SK-N-SH (cell line): ENCODE measurements around the gene GRK1. TPM values are rescaled to one million over a fixed set of nuclear protein-coding genes. Genes with fewer than 3 reads are reported as not detected.

Experiments
- CTCF ChIA-PET: fragments of 300-600, 350-600 bp; formaldehyde crosslinking; extraction: SDS; loops from one replicate; lab custom pipeline; 2021; lab: Yijun Ruan, JAX
- POLR2A ChIA-PET: fragments of 350-600 bp; sonication (Branson Sonifier 250); formaldehyde crosslinking; extraction: SDS; loops from one replicate; lab custom pipeline; 2020; ENCODE audit warnings: antibody characterized with exemption, inconsistent platforms; lab: Yijun Ruan, JAX
- DNase-seq: peaks from one replicate; pipeline ENCODE4 v3.0.0; 2012
- H2AFZ ChIP-seq: fragments of 200-600 bp; sonication (generic); 2 replicates; pipeline ENCODE4 v1.8.1; 2016; ENCODE audit warnings: antibody characterized with exemption, mild to moderate bottlenecking, low read depth
- H3F3A ChIP-seq: fragments of 200-600 bp; sonication (generic); replicated peaks from 2 replicates; pipeline ENCODE3; 2016; ENCODE audit warnings: antibody characterized with exemption, mild to moderate bottlenecking; ENCODE audit not compliant: insufficient read depth
- H3K27ac ChIP-seq, 2 experiments: fragments of 200-500 bp in 1 of 2; fragments of 200-600 bp in 1 of 2; sonication (Bioruptor generic) in 1 of 2; sonication (generic), shearing (Covaris generic) in 1 of 2; 2 replicates each; pipeline versions ENCODE4 v1.5.1 to v1.6.1; 2014 to 2016; ENCODE audit warnings: low read depth in 2 of 2, inconsistent platforms in 1 of 2, low read length in 1 of 2, mild to moderate bottlenecking in 1 of 2, mixed read lengths in 1 of 2
- H3K27me3 ChIP-seq: fragments of 200-600 bp; sonication (generic), shearing (Covaris generic); 2 replicates; pipeline ENCODE4 v1.6.1; 2016; ENCODE audit warnings: mixed run types; ENCODE audit not compliant: insufficient read depth
- H3K36me3 ChIP-seq, 2 experiments: fragments of 200-500 bp in 1 of 2; fragments of 200-600 bp in 1 of 2; sonication (Bioruptor generic) in 1 of 2; sonication (generic) in 1 of 2; replicated peaks in 1 of 2; 2 replicates each; pipeline versions ENCODE3 to v1.5.1; 2014 to 2016; ENCODE audit warnings: low read length in 1 of 2, mild to moderate bottlenecking in 1 of 2; ENCODE audit not compliant: insufficient read depth in 2 of 2, control insufficient read depth in 1 of 2
- H3K4me1 ChIP-seq, 2 experiments: fragments of 200-500 bp in 1 of 2; fragments of 200-600 bp in 1 of 2; sonication (Bioruptor generic) in 1 of 2; sonication (generic), shearing (Covaris generic) in 1 of 2; 2 replicates each; pipeline versions ENCODE4 v1.5.1 to v1.6.1; 2014 to 2016; ENCODE audit warnings: low read depth in 1 of 2, low read length in 1 of 2, mixed run types in 1 of 2; ENCODE audit not compliant: insufficient read depth in 2 of 2, control insufficient read depth in 1 of 2
- H3K4me2 ChIP-seq: fragments of 200-600 bp; sonication (generic), shearing (Covaris generic); 2 replicates; pipeline ENCODE4 v1.6.1; 2017; ENCODE audit warnings: mixed run types
- H3K4me3 ChIP-seq, 2 experiments: fragments of 200-500 bp in 1 of 2; fragments of 200-600 bp in 1 of 2; sonication (Bioruptor generic) in 1 of 2; sonication (generic), shearing (Covaris generic) in 1 of 2; 2 replicates each; pipeline versions ENCODE4 v1.5.1 to v1.8.1; 2014 to 2016; ENCODE audit warnings: low read depth in 2 of 2, inconsistent platforms in 1 of 2, low read length in 1 of 2, mild to moderate bottlenecking in 1 of 2, mixed read lengths in 1 of 2, moderate library complexity in 1 of 2
- H3K79me2 ChIP-seq: fragments of 200-600 bp; sonication (generic); 2 replicates; pipeline ENCODE4 v1.8.1; 2017; ENCODE audit warnings: mild to moderate bottlenecking; ENCODE audit not compliant: insufficient read depth
- H3K9ac ChIP-seq: fragments of 200-600 bp; sonication (generic); 2 replicates; pipeline ENCODE4 v1.6.1; 2017; ENCODE audit warnings: mixed run types
- H3K9me2 ChIP-seq: fragments of 200-600 bp; sonication (generic); 2 replicates; pipeline ENCODE4 v1.6.1; 2017; ENCODE audit warnings: mixed run types
- H3K9me3 ChIP-seq: fragments of 200-600 bp; sonication (generic); 2 replicates; pipeline ENCODE4 v1.6.1; 2017; ENCODE audit warnings: mixed run types, mild to moderate bottlenecking, moderate library complexity
- H4K20me1 ChIP-seq: fragments of 200-600 bp; sonication (generic); 2 replicates; pipeline ENCODE4 v1.6.1; 2017; ENCODE audit warnings: mild to moderate bottlenecking, mixed run types; ENCODE audit not compliant: insufficient read depth
- ELF1 ChIP-seq: IDR thresholded peaks from 2 replicates; pipeline ENCODE4 v1.4.0; 2012
- IRF3 ChIP-seq: fragments of 150-350 bp; IDR thresholded peaks from 2 replicates; pipeline ENCODE4 v1.6.1; 2016; ENCODE audit warnings: mild to moderate bottlenecking, low read depth, low read length
- RAD21 ChIP-seq: IDR thresholded peaks from 2 replicates; pipeline ENCODE4 v1.6.1; 2012; ENCODE audit warnings: mild to moderate bottlenecking, low read length
- RXRA ChIP-seq: IDR thresholded peaks from 2 replicates; pipeline ENCODE4 v1.4.0; 2012; ENCODE audit warnings: low read depth, mild to moderate bottlenecking, borderline replicate concordance
- TAF1 ChIP-seq: IDR thresholded peaks from 2 replicates; pipeline ENCODE4 v1.6.1; 2012; ENCODE audit warnings: low read depth, mild to moderate bottlenecking, low read length, moderate library complexity, borderline replicate concordance
- TCF12 ChIP-seq: IDR thresholded peaks from 2 replicates; pipeline ENCODE4 v1.4.0; 2012
- YY1 ChIP-seq: IDR thresholded peaks from 2 replicates; pipeline ENCODE4 v1.4.0; 2012; ENCODE audit warnings: low read depth, mild to moderate bottlenecking
- WGBS: methylation state at CpG from one replicate; pipeline ENCODE4 v1.1.6; 2017; ENCODE audit warnings: low lambda C conversion rate; 5-methylcytosine and 5-hydroxymethylcytosine counted together
- polyA plus RNA-seq, 3 experiments: library from polyadenylated mRNA; depleted of rRNA; stranded (reverse); fragments of >200 nt; gene quantifications; 2 replicates each; pipeline ENCODE4 v1.2.3, GENCODE V29; 2012
- TF ChIP-seq, protein P1 (sequence below): IDR thresholded peaks from 2 replicates; pipeline ENCODE4 v1.6.1; 2012; ENCODE audit warnings: mild to moderate bottlenecking, low read depth, low read length, moderate library complexity

The GRK1 gene
- polyA plus RNA-seq, 1 of the 3 experiments (the other 2 are of a cell fraction) = 0.12 TPM

DNA sequence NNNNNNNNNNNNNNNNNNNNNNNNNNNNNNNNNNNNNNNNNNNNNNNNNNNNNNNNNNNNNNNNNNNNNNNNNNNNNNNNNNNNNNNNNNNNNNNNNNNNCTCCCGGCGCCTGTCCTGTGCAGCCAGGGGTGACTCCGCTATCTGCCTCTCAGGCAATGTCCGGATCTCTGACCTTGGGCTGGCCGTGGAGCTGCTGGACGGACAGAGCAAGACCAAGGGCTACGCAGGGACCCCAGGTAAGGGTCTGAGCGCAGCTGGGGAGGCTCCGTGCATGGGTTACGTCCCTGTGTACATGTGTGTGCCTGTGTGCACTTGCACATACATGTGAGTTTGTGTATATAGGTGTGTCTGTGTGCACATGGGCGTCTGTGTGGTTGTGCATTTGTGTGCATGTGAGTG, 55.9 kb downstream of the GRK1 start:
- Histone ChIP-seq H3K9me2 (no peaks in the 10 kb centered on the region), H3K4me2 (no peak overlapping the region), H2AFZ (no peak overlapping the region), H3K79me2 (no peaks in the 10 kb centered on the region), H3K4me1 (peaks cover 0 to 23% of the 10 kb centered on the region in 2 experiments; a peak in 1 of 4 replicates), H3K9ac (no peak overlapping the region), H3K36me3 (no peaks in the 10 kb centered on the region), H3K27ac (no peak overlapping the region), H3K27me3 (no peaks in the 10 kb centered on the region), H3K9me3 (no peaks in the 10 kb centered on the region), H3K4me3 (no peak overlapping the region), H3F3A (peaks cover 13% of the 10 kb centered on the region), H4K20me1 (no peaks in the 10 kb centered on the region)
- WGBS = 69% methylated on average over 4 of the region's 11 CpGs
- ChIA-PET CTCF (no interaction called here), POLR2A (interaction anchor here (0.6 kb wide), 1 partner anchor 52 kb away, joined by 3 read pairs; no protein-coding TSS in a partner anchor)
- DNase-seq = no peak
- no peak for TF ChIP-seq RXRA
- TF ChIP-seq IRF3 = no peak
- TF ChIP-seq ELF1 = no peak

- H3K9me3 ChIP-seq = no peaks in the 10 kb centered on the region
- no peaks in the 10 kb centered on the region for H4K20me1 ChIP-seq
- H3K4me2 ChIP-seq = no peak overlapping the region
- TF ChIP-seq TAF1 = no peak
- no peak for TF ChIP-seq TCF12
- no peak for TF ChIP-seq YY1
- TF ChIP-seq RAD21 = no peak
- TF ChIP-seq, protein P1, sequence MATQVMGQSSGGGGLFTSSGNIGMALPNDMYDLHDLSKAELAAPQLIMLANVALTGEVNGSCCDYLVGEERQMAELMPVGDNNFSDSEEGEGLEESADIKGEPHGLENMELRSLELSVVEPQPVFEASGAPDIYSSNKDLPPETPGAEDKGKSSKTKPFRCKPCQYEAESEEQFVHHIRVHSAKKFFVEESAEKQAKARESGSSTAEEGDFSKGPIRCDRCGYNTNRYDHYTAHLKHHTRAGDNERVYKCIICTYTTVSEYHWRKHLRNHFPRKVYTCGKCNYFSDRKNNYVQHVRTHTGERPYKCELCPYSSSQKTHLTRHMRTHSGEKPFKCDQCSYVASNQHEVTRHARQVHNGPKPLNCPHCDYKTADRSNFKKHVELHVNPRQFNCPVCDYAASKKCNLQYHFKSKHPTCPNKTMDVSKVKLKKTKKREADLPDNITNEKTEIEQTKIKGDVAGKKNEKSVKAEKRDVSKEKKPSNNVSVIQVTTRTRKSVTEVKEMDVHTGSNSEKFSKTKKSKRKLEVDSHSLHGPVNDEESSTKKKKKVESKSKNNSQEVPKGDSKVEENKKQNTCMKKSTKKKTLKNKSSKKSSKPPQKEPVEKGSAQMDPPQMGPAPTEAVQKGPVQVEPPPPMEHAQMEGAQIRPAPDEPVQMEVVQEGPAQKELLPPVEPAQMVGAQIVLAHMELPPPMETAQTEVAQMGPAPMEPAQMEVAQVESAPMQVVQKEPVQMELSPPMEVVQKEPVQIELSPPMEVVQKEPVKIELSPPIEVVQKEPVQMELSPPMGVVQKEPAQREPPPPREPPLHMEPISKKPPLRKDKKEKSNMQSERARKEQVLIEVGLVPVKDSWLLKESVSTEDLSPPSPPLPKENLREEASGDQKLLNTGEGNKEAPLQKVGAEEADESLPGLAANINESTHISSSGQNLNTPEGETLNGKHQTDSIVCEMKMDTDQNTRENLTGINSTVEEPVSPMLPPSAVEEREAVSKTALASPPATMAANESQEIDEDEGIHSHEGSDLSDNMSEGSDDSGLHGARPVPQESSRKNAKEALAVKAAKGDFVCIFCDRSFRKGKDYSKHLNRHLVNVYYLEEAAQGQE = no peak
- POLR2A ChIA-PET = interaction anchor here (0.6 kb wide), 1 partner anchor 52 kb away, joined by 3 read pairs; no protein-coding TSS in a partner anchor
- H3K9me2 ChIP-seq = no peaks in the 10 kb centered on the region
- no peaks in the 10 kb centered on the region for H3K79me2 ChIP-seq
- peaks cover 0 to 23% of the 10 kb centered on the region in 2 experiments; a peak in 1 of 4 replicates for H3K4me1 ChIP-seq
- peaks cover 13% of the 10 kb centered on the region for H3F3A ChIP-seq
- CTCF ChIA-PET = no interaction called here
- no peak overlapping the region for H3K9ac ChIP-seq
- no peak overlapping the region for H3K4me3 ChIP-seq
- H3K27me3 ChIP-seq = no peaks in the 10 kb centered on the region
- DNase-seq = no peak
- H3K36me3 ChIP-seq = no peaks in the 10 kb centered on the region
- H2AFZ ChIP-seq = no peak overlapping the region
- H3K27ac ChIP-seq = no peak overlapping the region; a peak in 1 of 4 replicates
- WGBS = 83% methylated on average over 12 of the region's 13 CpGs
Measured at GRCh38 chr13:113723410-113724015, 56.5 kb downstream of the GRK1 start.
